Fibroblast of lung (primary cell): ENCODE data around the gene MYL6.
A peak's percentile ranks its signal among the peaks of the same experiment; 100 is the strongest.

Source experiments
- CTCF ChIP-seq, 2 donors: IDR thresholded peaks in 1 of 2; conservative IDR thresholded peaks in 1 of 2; 1 replicate in 1 of 2; 2 replicates in 1 of 2; pipeline ENCODE4 v1.5.1; 2011 to 2012; ENCODE audit warnings: low read length in 2 of 2, control low read depth in 1 of 2, inconsistent platforms in 1 of 2, low read depth in 1 of 2, mild to moderate bottlenecking in 1 of 2
- EZH2 ChIP-seq: IDR thresholded peaks from 2 replicates; pipeline ENCODE4 v1.5.1; 2012; ENCODE audit warnings: low read length, control low read depth, mild to moderate bottlenecking; ENCODE audit errors: missing control alignments

DNA sequence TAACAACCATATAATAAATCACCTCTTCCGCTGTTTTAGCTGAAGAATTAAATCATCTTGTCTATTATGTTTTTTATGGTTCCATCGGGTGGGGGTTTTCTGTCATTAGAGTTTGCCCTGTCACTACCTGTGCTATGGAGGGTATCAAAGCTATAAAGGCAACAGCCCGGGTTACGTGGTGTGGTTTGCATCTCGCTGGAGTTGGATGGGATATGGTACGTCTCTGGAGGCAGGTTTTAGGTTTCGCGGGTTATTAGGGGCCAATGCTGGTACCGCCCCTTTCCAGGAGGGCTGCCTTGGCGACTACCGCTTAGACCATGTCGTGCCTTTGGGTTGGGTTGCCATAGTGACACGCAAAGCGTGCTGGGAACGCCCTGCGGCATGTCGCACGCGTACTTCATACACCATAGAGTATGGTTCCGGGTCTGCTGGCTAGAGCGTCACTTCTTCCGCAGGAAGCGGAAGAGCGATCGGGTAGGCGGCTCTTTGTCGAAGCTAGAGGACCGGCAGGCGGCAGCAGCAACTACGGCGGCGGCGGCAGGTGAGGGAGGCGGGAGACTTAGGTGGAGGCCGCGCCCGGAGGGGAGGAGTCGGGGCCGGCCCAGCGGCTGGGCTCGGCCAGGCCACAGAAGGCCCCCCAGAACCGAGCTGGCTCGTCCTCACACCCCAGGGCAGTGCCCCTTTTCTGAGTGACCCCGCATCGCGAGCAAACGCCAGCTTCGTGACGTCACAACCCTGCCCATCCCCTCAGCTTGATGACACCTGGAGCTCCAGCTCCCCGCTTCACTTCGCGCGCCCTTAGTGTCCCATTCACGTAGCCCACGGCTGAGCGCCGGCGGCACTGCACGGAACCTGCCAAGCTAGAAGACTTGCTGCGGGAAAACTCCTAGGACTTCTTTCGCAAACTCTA lies 40.1 kb upstream of the MYL6 start, which contains the start of gene ZC3H10:
- peak; percentile 44 to 57 for TF ChIP-seq CTCF (conservative IDR thresholded peaks at IDR 0.05 in 1 of 2, IDR thresholded peaks at IDR 0.05 in 1 of 2; ENCODE audit: low read depth in 1 of 2, low read length in 2 of 2)
- no peak for TF ChIP-seq EZH2
